WERI-Rb-1 (cell line): Measurements from ENCODE around the gene VTA1.

ENCODE experiments used
- DNase-seq: peaks from one replicate; pipeline ENCODE4 v3.0.0-alpha.2; 2020
- H3K27ac ChIP-seq: fragments of 250-450 bp; sonication (Bioruptor Pico); 2 replicates; pipeline ENCODE4 v1.5.1; 2020; ENCODE audit warnings: mild to moderate bottlenecking, moderate library complexity
- H3K27me3 ChIP-seq: fragments of 250-450 bp; sonication (Bioruptor Pico); 2 replicates; pipeline ENCODE4 v1.5.1; 2021; ENCODE audit warnings: mild to moderate bottlenecking, low read depth, moderate library complexity; ENCODE audit not compliant: insufficient read depth, severe bottlenecking
- H3K36me3 ChIP-seq: fragments of 250-450 bp; sonication (Bioruptor Pico); 2 replicates; pipeline ENCODE4 v1.5.1; 2020; ENCODE audit warnings: mild to moderate bottlenecking, moderate library complexity
- H3K4me3 ChIP-seq: 2 replicates; pipeline ENCODE4 v1.5.1; 2011; ENCODE audit warnings: low read depth, mild to moderate bottlenecking, control low read depth, low read length
- H3K9me3 ChIP-seq: fragments of 250-450 bp; sonication (Bioruptor Pico); 2 replicates; pipeline ENCODE4 v1.5.1; 2021; ENCODE audit warnings: mild to moderate bottlenecking, moderate library complexity; ENCODE audit not compliant: severe bottlenecking
- CTCF ChIP-seq: IDR thresholded peaks from 2 replicates; pipeline ENCODE4 v1.5.1; 2011; ENCODE audit warnings: low read depth, mild to moderate bottlenecking, control low read depth, inconsistent platforms, low read length

VTA1 gene

GRCh38 chr6:142238881-142239280 is 91.8 kb downstream of the VTA1 start:
- no peaks in the 10 kb centered on the region for H3K9me3 ChIP-seq
- no peak overlapping the region for H3K4me3 ChIP-seq
- TF ChIP-seq CTCF: no peak
- no peaks in the 10 kb centered on the region for H3K27me3 ChIP-seq
- no peaks in the 10 kb centered on the region for H3K36me3 ChIP-seq
- no peak overlapping the region for H3K27ac ChIP-seq
- DNase-seq: no peak

DNA sequence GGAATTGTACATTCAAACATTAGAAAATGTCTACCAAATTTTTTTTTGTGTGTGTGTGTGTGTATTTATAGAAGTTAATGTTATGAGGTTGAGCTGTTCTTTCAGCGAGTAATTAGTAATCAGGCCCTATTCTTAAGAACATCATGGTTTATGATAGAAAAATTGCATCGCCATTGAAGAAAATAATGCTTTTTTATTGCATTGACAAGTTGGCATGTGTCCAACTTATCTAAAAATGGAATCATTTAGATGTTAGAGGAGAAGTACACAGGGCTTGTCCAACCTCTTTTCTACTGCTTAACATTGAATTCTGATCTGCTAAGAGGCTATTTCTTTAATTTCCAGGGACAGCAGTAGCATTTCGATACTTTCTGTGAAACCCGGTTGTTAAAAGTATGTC is 93.1 kb downstream of the VTA1 start:
- no peak for TF ChIP-seq CTCF
- H3K36me3 ChIP-seq: no peaks in the 10 kb centered on the region
- no peak overlapping the region for H3K27ac ChIP-seq
- no peaks in the 10 kb centered on the region for H3K27me3 ChIP-seq
- H3K9me3 ChIP-seq: no peaks in the 10 kb centered on the region
- no peak overlapping the region for H3K4me3 ChIP-seq
- DNase-seq: no peak

GRCh38 chr6:142241061-142241460 is 94.0 kb downstream of the VTA1 start:
- H3K4me3 ChIP-seq: no peak overlapping the region
- no peaks in the 10 kb centered on the region for H3K36me3 ChIP-seq
- DNase-seq: no peak
- H3K27me3 ChIP-seq: no peaks in the 10 kb centered on the region
- no peaks in the 10 kb centered on the region for H3K9me3 ChIP-seq
- no peak for TF ChIP-seq CTCF
- no peak overlapping the region for H3K27ac ChIP-seq

DNA sequence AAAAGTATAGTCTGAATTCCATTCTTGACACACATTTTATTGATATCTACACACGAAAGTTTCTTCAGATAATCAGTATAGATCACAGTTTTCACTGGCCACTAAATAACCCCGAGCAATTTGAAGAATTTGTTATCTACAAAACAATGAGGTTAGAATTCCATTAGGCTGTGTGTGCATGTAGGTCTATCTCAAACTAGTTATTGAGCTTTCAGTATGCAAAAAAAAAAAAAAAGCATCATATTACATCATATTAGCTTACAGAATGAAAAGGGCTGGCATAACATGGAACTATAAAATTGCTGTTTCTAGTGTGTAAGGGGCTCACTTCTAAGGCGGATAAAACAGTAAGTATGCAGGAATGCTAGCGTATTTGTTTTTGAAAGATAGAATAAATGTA is 95.2 kb downstream of the VTA1 start:
- no peaks in the 10 kb centered on the region for H3K36me3 ChIP-seq
- DNase-seq: no peak
- no peaks in the 10 kb centered on the region for H3K9me3 ChIP-seq

GRCh38 chr6:142246960-142247359 is 99.9 kb downstream of the VTA1 start:
- TF ChIP-seq CTCF: no peak
- no peak for DNase-seq
- Histone ChIP-seq H3K27ac (no peak overlapping the region), H3K27me3 (no peaks in the 10 kb centered on the region), H3K4me3 (no peak overlapping the region), H3K9me3 (no peaks in the 10 kb centered on the region), H3K36me3 (no peaks in the 10 kb centered on the region)

More for the DNA sequence above, 95.2 kb downstream of the VTA1 start:
- Histone ChIP-seq H3K4me3 (no peak overlapping the region), H3K27ac (no peak overlapping the region), H3K27me3 (no peaks in the 10 kb centered on the region)
- no peak for TF ChIP-seq CTCF

GRCh38 chr6:142249266-142249665 is 102.2 kb downstream of the VTA1 start:
- Histone ChIP-seq H3K27me3 (no peaks in the 10 kb centered on the region), H3K4me3 (no peak overlapping the region), H3K9me3 (no peaks in the 10 kb centered on the region), H3K36me3 (no peaks in the 10 kb centered on the region), H3K27ac (no peak overlapping the region)
- DNase-seq: no peak
- TF ChIP-seq CTCF: no peak
